GM19240 (cell line): ENCODE results near the gene STBD1.
"Not testable (repeated sequence)": the region's sequence is repeated elsewhere in the genome, so short reads cannot be mapped to it uniquely, and the experiment has no call there.

Experiments used
- DNase-seq: peaks from one replicate; pipeline ENCODE4 v3.0.0; 2011; ENCODE audit warnings: low spot score; ENCODE audit not compliant: insufficient read length

Gene STBD1

GRCh38 chr4:76322236-76322635, 15.7 kb downstream of the STBD1 start:
- DNase-seq: no peak

- DNase-seq: no peak
These were observed 18.5 kb downstream of the STBD1 start for GRCh38 chr4:76325072-76325471.

- DNase-seq: no peak
These were observed 20.0 kb downstream of the STBD1 start for GRCh38 chr4:76326515-76326914.

- no peak for DNase-seq
These were observed 28.4 kb downstream of the STBD1 start for GRCh38 chr4:76334885-76335284.

- DNase-seq: no peak
These were observed 32.8 kb downstream of the STBD1 start for GRCh38 chr4:76339364-76339763.

GRCh38 chr4:76341063-76341462, 34.5 kb downstream of the STBD1 start:
- no peak for DNase-seq

GRCh38 chr4:76342191-76342590, 35.7 kb downstream of the STBD1 start:
- DNase-seq: no peak

- no peak for DNase-seq
These were observed 36.3 kb downstream of the STBD1 start for GRCh38 chr4:76342803-76343202.

- DNase-seq: no peak
These were observed 48.3 kb downstream of the STBD1 start for GRCh38 chr4:76354517-76355473.

GRCh38 chr4:76357981-76358380, 51.4 kb downstream of the STBD1 start:
- no peak for DNase-seq

GRCh38 chr4:76359881-76360466, 53.4 kb downstream of the STBD1 start:
- DNase-seq: not testable (repeated sequence)
